Type B pancreatic cell (in vitro differentiated cells): ENCODE data around the gene OPRL1. TPM values are rescaled to one million over a fixed set of nuclear protein-coding genes. Genes with fewer than 3 reads are reported as not detected.

Experiments used
- DNase-seq: peaks from one replicate; pipeline ENCODE4 v3.0.0; 2021; ENCODE audit warnings: mixed read lengths; ENCODE audit not compliant: unreplicated experiment; ENCODE audit errors: extremely low spot score
- H3K27ac Mint-ChIP-seq: 2 replicates; pipeline ENCODE4 v1.8.0; 2021; ENCODE audit warnings: mild to moderate bottlenecking, mixed read lengths
- H3K27me3 Mint-ChIP-seq: 2 replicates; pipeline ENCODE4 v1.8.0; 2021; ENCODE audit warnings: mixed read lengths
- H3K36me3 Mint-ChIP-seq: 2 replicates; pipeline ENCODE4 v1.8.0; 2021; ENCODE audit warnings: mixed read lengths
- H3K4me1 Mint-ChIP-seq: one replicate; pipeline ENCODE4 v1.8.0; 2021; ENCODE audit warnings: mixed read lengths; ENCODE audit not compliant: unreplicated experiment
- H3K4me3 Mint-ChIP-seq: 2 replicates; pipeline ENCODE4 v1.8.0; 2021; ENCODE audit warnings: mild to moderate bottlenecking, mixed read lengths
- H3K9me3 Mint-ChIP-seq: 2 replicates; pipeline ENCODE4 v1.8.0; 2021; ENCODE audit warnings: mixed read lengths
- CTCF ChIP-seq: fragments of 200-600 bp; sonication (generic); conservative IDR thresholded peaks from 2 replicates; pipeline ENCODE4 v1.5.0; 2021; ENCODE audit warnings: antibody characterized with exemption, mild to moderate bottlenecking
- total RNA-seq: library from RNA; stranded (reverse); gene quantifications from 2 replicates; pipeline ENCODE4 v1.2.1, GENCODE V29; 2021; ENCODE audit warnings: low replicate concordance

The OPRL1 gene
- total RNA-seq, 1 donor from 2014 or later, result 1.9 TPM

- Mint-ChIP-seq H3K9me3 (no peaks in the 10 kb centered on the region), H3K36me3 (no peaks in the 10 kb centered on the region), H3K4me1 (peaks cover 5% of the 10 kb centered on the region), H3K27ac (peak overlapping the region; percentile 93), H3K4me3 (peak overlapping the region; percentile 77), H3K27me3 (peaks cover 77% of the 10 kb centered on the region)
- TF ChIP-seq CTCF, result no peak
- DNase-seq, result no peak
These were observed 38.2 kb upstream of the OPRL1 start for GRCh38 chr20:64041781-64042053.

DNA sequence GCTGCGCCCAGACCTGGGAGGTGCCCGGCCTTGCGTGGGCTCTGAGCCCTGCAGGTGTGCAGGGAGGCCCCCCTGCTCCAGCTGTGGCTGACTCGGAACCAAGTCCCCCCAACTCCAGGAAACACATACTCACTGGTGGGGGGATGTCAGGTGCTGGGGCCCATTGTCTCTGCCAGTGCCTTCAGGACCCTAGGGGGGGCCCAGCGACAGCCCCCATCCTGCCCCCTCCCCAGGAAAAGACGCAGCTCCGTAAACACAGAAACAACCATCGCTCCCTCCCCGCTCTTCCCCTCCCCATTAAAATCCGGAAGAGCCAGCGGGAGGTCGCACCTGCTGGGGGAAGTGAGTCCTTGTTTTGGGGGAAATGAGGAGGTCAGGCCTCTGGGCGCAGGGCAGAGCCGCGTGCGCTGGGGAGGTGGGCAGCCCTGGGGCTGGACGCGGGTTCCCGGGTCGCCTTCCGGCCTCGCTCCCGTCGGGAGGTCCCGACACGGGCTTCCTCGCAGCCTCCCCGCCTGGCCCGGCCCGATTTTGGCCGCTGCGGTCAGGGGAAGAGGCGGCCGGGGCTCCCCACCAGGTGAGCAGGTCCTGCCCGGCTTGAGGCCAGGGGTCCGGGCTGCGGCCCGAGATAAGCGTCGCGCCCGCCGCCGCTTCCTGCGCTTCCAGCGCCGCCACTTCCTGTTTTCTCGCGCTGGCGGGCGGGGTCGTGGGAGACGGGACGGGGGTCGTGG is 37.7 kb upstream of the OPRL1 start:
- no peaks in the 10 kb centered on the region for H3K36me3 Mint-ChIP-seq
- H3K27ac Mint-ChIP-seq, result peak overlapping the region; percentile 93
- peaks cover 5% of the 10 kb centered on the region for H3K4me1 Mint-ChIP-seq
- peaks cover 78% of the 10 kb centered on the region for H3K27me3 Mint-ChIP-seq
- no peaks in the 10 kb centered on the region for H3K9me3 Mint-ChIP-seq
- H3K4me3 Mint-ChIP-seq, result peak overlapping the region; percentile 77
- no peak for DNase-seq
- no peak for TF ChIP-seq CTCF

DNA sequence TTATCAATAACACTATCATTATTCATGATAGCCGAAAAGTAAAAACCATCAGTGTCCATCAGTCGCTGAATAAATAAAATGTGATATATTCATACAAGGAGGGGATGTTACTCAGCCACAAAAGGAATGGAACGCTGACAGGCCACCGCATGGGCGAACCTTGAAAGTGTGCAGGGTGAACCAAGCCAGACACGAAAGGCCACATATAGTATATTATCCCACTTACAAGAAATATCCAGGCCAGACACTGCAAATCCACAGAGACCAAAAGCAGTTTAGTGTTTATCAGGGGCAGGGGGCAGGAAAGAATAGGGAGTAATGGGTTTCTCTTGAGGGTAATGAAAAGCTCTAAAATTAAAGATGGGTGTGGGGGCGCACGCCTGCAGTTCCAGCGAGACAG is 36.1 kb upstream of the OPRL1 start:
- peaks cover 78% of the 10 kb centered on the region for H3K27me3 Mint-ChIP-seq

GRCh38 chr20:64044484-64045247 is 35.2 kb upstream of the OPRL1 start:
- TF ChIP-seq CTCF, result no peak
- Mint-ChIP-seq H3K4me3 (no peak overlapping the region), H3K36me3 (no peaks in the 10 kb centered on the region), H3K27ac (peak overlapping the region; percentile 64), H3K9me3 (no peaks in the 10 kb centered on the region), H3K4me1 (peaks cover 5% of the 10 kb centered on the region), H3K27me3 (peaks cover 76% of the 10 kb centered on the region)
- DNase-seq, result no peak

More for the DNA sequence above, 36.1 kb upstream of the OPRL1 start:
- Mint-ChIP-seq H3K36me3 (no peaks in the 10 kb centered on the region), H3K4me3 (peak overlapping the region; percentile 67), H3K4me1 (peaks cover 5% of the 10 kb centered on the region), H3K9me3 (no peaks in the 10 kb centered on the region), H3K27ac (peak overlapping the region; percentile 78)
- DNase-seq, result no peak
- no peak for TF ChIP-seq CTCF

GRCh38 chr20:64045346-64046011 is 34.4 kb upstream of the OPRL1 start:
- H3K9me3 Mint-ChIP-seq, result no peaks in the 10 kb centered on the region
- no peak overlapping the region for H3K27ac Mint-ChIP-seq
- DNase-seq, result no peak
- peaks cover 5% of the 10 kb centered on the region for H3K4me1 Mint-ChIP-seq
- H3K4me3 Mint-ChIP-seq, result peak overlapping the region; percentile 21
- no peak for TF ChIP-seq CTCF
- H3K36me3 Mint-ChIP-seq, result no peaks in the 10 kb centered on the region
- H3K27me3 Mint-ChIP-seq, result peaks cover 74% of the 10 kb centered on the region
